ENCODE results near the gene MYH7B. TPM values are rescaled to one million over a fixed set of nuclear protein-coding genes. Genes with fewer than 3 reads are reported as not detected.

MYH7B gene
- total RNA-seq, 1 donor, result not detected

GRCh38 chr20:34921436-34921835 is 34.2 kb upstream of the MYH7B start:
- no peak for TF ChIP-seq CTCF (IDR thresholded peaks at IDR 0.05; ENCODE audit: insufficient read depth, low read depth, low read length)
- no peak for DNase-seq (ENCODE audit: low read depth)
- H3K4me3 ChIP-seq (ENCODE audit: low read depth, low read length), result no peak overlapping the region

- H3K4me3 ChIP-seq (ENCODE audit: low read depth, low read length), result no peak overlapping the region
- DNase-seq (ENCODE audit: low read depth), result peak; percentile 79
- TF ChIP-seq CTCF (IDR thresholded peaks at IDR 0.05; ENCODE audit: insufficient read depth, low read depth, low read length), result no peak
Observed at GRCh38 chr20:34922654-34923381, 32.9 kb upstream of the MYH7B start.

- no peak for TF ChIP-seq CTCF (IDR thresholded peaks at IDR 0.05; ENCODE audit: insufficient read depth, low read depth, low read length)
- H3K4me3 ChIP-seq (ENCODE audit: low read depth, low read length), result no peak overlapping the region
- DNase-seq (ENCODE audit: low read depth), result no peak
Observed at GRCh38 chr20:34923414-34923813, 32.3 kb upstream of the MYH7B start.

- H3K4me3 ChIP-seq (ENCODE audit: low read depth, low read length), result no peak overlapping the region
- no peak for TF ChIP-seq CTCF (IDR thresholded peaks at IDR 0.05; ENCODE audit: insufficient read depth, low read depth, low read length)
- DNase-seq (ENCODE audit: low read depth), result no peak
Observed at GRCh38 chr20:34925341-34925740, 30.3 kb upstream of the MYH7B start.

DNA sequence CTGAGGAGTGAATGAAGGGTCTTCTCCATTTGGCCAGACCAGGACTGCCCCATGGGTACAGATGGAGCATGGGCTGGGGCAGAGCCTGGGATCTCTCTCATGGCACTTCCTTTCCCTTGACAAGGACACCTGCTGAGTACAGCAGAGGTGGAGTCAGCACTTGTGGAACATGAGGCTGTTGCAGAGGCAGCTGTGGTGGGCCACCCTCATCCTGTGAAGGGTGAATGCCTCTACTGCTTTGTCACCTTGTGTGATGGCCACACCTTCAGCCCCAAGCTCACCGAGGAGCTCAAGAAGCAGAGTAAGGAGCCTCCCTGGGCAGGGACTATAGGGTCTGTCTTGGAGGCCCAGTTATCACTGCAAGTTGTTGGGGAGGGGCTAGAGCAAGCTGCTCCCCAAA is 29.7 kb upstream of the MYH7B start:
- no peak for DNase-seq (ENCODE audit: low read depth)
- H3K4me3 ChIP-seq (ENCODE audit: low read depth, low read length), result no peak overlapping the region
- TF ChIP-seq CTCF (IDR thresholded peaks at IDR 0.05; ENCODE audit: insufficient read depth, low read depth, low read length), result no peak

- no peak for TF ChIP-seq CTCF (IDR thresholded peaks at IDR 0.05; ENCODE audit: insufficient read depth, low read depth, low read length)
Observed at GRCh38 chr20:34926581-34926980, 29.1 kb upstream of the MYH7B start.

GRCh38 chr20:34927736-34928135 is 27.9 kb upstream of the MYH7B start:
- no peak overlapping the region for H3K4me3 ChIP-seq (ENCODE audit: low read depth, low read length)
- DNase-seq (ENCODE audit: low read depth), result peak; percentile 36

More at GRCh38 chr20:34926581-34926980, 29.1 kb upstream of the MYH7B start:
- no peak for DNase-seq (ENCODE audit: low read depth)
- H3K4me3 ChIP-seq (ENCODE audit: low read depth, low read length), result no peak overlapping the region

More at GRCh38 chr20:34927736-34928135, 27.9 kb upstream of the MYH7B start:
- TF ChIP-seq CTCF (IDR thresholded peaks at IDR 0.05; ENCODE audit: insufficient read depth, low read depth, low read length), result no peak

Measured in fibroblast of villous mesenchyme (primary cell).